ENCODE measurements around the gene NELFB.

The NELFB gene

DNA sequence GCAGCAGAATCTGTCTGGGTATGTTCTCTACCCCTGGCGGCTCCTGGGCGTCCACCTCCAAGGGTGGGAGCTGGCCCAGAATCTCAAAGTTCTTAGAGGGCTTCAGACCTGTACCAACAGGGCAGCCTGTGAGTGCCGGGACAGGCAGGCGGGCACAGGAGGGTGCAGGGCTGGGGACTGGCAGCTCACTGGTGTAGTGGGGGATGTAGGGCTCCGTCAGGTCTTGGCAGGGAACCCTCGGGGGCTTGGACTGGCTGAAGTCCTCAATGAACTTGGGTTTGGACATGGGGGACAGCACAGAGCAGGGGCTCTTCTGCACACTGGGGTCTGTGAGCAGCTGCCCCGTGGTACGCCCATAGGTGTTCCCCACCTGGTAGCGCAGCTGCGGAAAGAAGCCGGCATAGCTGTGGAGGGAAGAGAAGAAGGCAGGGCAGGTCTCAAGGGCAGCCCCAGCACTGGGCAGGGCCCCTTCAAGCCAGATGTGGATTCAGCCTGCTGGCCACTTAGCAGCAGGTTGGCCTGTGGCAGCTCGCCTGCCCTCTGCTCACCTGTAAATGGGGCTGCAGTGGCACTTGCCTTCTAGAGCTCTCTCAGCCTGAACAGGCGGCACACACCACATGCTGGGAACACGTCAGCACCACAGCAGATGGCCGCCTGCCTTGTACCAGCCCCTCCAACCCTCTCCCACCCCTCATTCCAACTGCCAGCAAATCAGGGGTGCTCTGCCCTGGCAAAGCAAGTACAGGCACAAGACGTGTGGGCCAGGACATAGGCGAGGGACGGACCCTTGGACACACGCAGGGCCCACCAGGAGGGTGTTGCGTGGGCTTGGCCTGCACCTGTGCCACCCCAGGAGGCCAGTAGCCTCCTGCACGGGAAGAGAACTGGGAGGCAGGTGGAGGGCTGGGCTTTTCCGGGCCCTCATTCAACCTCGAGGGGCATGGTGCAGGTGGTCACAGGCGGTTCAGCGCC is 9.4 kb upstream of the NELFB start:
- DNase-seq (ENCODE audit: low read depth): no peak
- H3K4me3 ChIP-seq (ENCODE audit: low read depth, low read length): no peak overlapping the region
- TF ChIP-seq POLR2A (IDR thresholded peaks at IDR 0.05; ENCODE audit: extremely low read depth, insufficient read length) (no peak), MYC (IDR thresholded peaks at IDR 0.05; ENCODE audit: low read depth, low read length) (no peak)
- TF ChIP-seq, protein P1, sequence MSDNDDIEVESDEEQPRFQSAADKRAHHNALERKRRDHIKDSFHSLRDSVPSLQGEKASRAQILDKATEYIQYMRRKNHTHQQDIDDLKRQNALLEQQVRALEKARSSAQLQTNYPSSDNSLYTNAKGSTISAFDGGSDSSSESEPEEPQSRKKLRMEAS (IDR thresholded peaks at IDR 0.05; ENCODE audit: low read depth, low read length): no peak
- TF ChIP-seq, protein P2, sequence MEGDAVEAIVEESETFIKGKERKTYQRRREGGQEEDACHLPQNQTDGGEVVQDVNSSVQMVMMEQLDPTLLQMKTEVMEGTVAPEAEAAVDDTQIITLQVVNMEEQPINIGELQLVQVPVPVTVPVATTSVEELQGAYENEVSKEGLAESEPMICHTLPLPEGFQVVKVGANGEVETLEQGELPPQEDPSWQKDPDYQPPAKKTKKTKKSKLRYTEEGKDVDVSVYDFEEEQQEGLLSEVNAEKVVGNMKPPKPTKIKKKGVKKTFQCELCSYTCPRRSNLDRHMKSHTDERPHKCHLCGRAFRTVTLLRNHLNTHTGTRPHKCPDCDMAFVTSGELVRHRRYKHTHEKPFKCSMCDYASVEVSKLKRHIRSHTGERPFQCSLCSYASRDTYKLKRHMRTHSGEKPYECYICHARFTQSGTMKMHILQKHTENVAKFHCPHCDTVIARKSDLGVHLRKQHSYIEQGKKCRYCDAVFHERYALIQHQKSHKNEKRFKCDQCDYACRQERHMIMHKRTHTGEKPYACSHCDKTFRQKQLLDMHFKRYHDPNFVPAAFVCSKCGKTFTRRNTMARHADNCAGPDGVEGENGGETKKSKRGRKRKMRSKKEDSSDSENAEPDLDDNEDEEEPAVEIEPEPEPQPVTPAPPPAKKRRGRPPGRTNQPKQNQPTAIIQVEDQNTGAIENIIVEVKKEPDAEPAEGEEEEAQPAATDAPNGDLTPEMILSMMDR (IDR thresholded peaks at IDR 0.05; ENCODE audit: low read depth, low read length): no peak

DNA sequence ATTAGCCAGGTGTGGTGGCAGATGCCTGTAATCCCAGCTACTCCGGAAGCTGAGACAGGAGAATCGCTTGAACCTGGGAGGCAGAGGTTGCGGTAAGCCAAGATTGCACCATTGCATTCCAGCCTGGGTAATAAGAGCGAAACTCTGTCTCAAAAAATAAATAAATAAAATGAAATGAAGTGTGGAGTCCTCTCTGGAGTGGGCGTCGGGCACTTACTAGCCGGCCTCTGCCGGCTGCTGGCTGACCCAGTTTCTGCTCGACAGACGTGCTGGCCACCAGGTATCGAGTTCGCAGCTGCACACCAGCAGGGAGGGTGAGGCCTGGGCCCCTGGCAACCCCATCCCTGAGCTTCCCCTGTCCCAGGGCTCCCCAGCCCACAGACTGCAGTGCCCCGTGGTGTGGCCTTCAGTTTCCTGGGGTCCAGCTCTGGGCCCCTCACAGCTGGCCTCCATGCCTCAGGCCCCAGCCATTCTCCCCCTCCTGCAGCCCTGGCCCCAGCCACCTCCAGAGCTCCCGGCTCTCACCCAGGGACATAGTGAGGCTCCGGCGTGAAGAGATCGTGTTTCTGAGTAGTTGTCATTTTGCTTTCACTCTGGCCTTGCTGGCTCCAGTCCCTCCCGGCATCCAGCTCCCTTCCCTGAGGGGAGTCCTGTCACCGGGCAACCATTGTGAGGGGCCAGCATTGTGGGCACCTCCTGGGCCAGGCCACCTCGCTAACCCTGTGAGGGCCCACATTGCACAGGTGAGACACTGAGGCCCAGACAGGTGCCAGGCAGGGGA is 7.8 kb upstream of the NELFB start:
- TF ChIP-seq MYC (IDR thresholded peaks at IDR 0.05; ENCODE audit: low read depth, low read length): no peak
- TF ChIP-seq POLR2A (IDR thresholded peaks at IDR 0.05; ENCODE audit: extremely low read depth, insufficient read length): no peak
- TF ChIP-seq, protein P1 (IDR thresholded peaks at IDR 0.05; ENCODE audit: low read depth, low read length): no peak
- TF ChIP-seq, protein P2 (IDR thresholded peaks at IDR 0.05; ENCODE audit: low read depth, low read length): no peak
- no peak for DNase-seq (ENCODE audit: low read depth)
- no peak overlapping the region for H3K4me3 ChIP-seq (ENCODE audit: low read depth, low read length)

DNA sequence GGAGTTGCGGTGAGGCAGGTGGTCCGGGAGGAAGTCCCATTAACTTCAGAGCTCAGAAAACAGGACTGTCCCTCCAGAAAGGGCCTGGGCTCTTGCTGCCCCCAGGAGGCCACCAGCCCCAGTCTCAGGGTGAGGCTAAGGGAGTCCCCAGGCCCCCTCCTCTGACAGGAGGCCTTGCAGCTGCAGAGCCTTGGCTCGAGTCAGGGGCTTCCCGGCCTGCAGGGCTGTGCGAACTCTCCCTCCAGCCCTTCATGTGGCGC is 7.3 kb upstream of the NELFB start:
- no peak for TF ChIP-seq MYC (IDR thresholded peaks at IDR 0.05; ENCODE audit: low read depth, low read length)
- TF ChIP-seq, protein P2 (IDR thresholded peaks at IDR 0.05; ENCODE audit: low read depth, low read length): no peak
- no peak for TF ChIP-seq POLR2A (IDR thresholded peaks at IDR 0.05; ENCODE audit: extremely low read depth, insufficient read length)
- TF ChIP-seq, protein P1 (IDR thresholded peaks at IDR 0.05; ENCODE audit: low read depth, low read length): no peak
- H3K4me3 ChIP-seq (ENCODE audit: low read depth, low read length): no peak overlapping the region
- no peak for DNase-seq (ENCODE audit: low read depth)

DNA sequence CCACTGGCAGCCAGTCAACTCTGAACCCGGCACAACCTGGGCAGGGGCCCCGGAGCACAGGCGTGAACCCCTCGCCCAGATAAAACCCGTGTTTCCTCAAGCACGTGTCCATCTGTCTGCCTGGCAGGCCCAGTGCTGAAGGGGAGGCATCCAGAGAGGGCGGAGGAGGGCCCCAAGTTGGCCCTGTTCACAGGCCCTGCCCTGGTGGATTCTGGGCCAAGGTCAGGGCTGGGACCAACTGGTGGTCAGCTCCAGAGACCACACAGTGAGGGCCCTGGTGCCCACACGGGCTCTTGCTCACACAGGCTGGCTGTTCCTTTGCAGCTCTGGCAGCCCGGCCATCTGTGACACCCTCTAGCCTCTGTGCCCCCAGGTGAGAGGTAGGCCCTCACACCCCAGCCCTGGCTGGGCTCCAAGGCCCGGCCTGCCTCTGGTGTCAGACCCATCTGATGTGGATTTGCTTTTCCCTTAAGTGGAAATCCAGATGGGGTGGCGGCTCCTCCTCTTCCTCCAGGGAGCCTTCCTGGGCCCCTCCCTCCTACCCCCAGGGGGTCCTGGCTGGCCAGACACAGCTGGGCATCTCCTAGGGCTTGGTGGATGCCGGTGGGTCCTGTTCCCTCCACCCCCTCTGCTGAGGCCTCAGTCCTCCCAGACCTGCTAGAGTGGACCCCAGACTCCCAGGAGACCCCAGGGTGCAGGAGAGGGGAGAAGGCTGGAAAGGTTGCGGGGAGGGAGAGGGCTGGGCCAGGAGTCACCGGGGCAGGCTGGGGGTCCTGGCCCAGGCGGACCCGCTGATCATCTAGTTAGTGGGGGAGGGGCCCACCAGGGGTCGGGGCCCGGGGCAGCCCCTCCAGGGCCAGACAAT is 4.6 kb upstream of the NELFB start:
- H3K4me3 ChIP-seq (ENCODE audit: low read depth, low read length): no peak overlapping the region
- no peak for TF ChIP-seq MYC (IDR thresholded peaks at IDR 0.05; ENCODE audit: low read depth, low read length)
- TF ChIP-seq, protein P1 (IDR thresholded peaks at IDR 0.05; ENCODE audit: low read depth, low read length): no peak
- TF ChIP-seq, protein P2 (IDR thresholded peaks at IDR 0.05; ENCODE audit: low read depth, low read length): no peak
- TF ChIP-seq POLR2A (IDR thresholded peaks at IDR 0.05; ENCODE audit: extremely low read depth, insufficient read length): no peak
- no peak for DNase-seq (ENCODE audit: low read depth)

DNA sequence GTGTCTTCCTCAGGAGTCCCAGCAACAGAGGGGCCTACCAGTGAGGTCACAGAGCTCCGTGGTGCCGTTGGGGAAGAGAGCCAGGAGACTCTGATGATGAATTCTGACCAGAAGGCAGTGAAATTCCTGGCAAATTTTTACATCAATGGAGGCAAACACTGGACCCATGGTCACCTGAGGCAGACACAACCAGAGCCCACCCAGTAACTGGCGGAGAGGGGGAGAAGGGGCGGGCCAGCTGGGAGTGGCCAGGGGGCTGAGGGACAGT is 4.0 kb upstream of the NELFB start, which contains the start of gene STPG3:
Gene STPG3 (plus strand): TSS at position 93 of the 268 bp plus-strand sequence. CDS start 1 bp downstream, at position 94.
- no peak within 1 kb of the TSS for H3K4me3 ChIP-seq (ENCODE audit: low read depth, low read length)
- TF ChIP-seq, protein P1 (IDR thresholded peaks at IDR 0.05; ENCODE audit: low read depth, low read length): no peak
- no peak for TF ChIP-seq MYC (IDR thresholded peaks at IDR 0.05; ENCODE audit: low read depth, low read length)
- no peak for TF ChIP-seq POLR2A (IDR thresholded peaks at IDR 0.05; ENCODE audit: extremely low read depth, insufficient read length)
- TF ChIP-seq, protein P2 (IDR thresholded peaks at IDR 0.05; ENCODE audit: low read depth, low read length): no peak
- DNase-seq (ENCODE audit: low read depth): no peak
